Measurements from ENCODE around the gene EID2B. TPM values are rescaled to one million over a fixed set of nuclear protein-coding genes. Genes with fewer than 3 reads are reported as not detected.

The EID2B gene
- total and polyA plus RNA-seq, 2 donors = 5.3 to 6.9 TPM

Other genes starting within 250 kb of the EID2B start
- not detected for gene IFNL1, start 236.4 kb downstream of the EID2B start, total RNA-seq
- gene IFNL1, start 236.4 kb downstream of the EID2B start, polyA plus RNA-seq = not detected
- 0.48 TPM for gene LRFN1, start 212.0 kb downstream of the EID2B start, total RNA-seq
- gene LRFN1, start 212.0 kb downstream of the EID2B start, polyA plus RNA-seq = 1.7 TPM
- gene GMFG, start 196.8 kb downstream of the EID2B start, total RNA-seq = 12.3 TPM
- 34.3 TPM for gene GMFG, start 196.8 kb downstream of the EID2B start, polyA plus RNA-seq
- gene SAMD4B, start 190.4 kb downstream of the EID2B start, total RNA-seq = 37.3 TPM
- 118 TPM for gene SAMD4B, start 190.4 kb downstream of the EID2B start, polyA plus RNA-seq
- gene PAF1, start 141.7 kb downstream of the EID2B start, total RNA-seq = 11.7 TPM
- 52.8 TPM for gene PAF1, start 141.7 kb downstream of the EID2B start, polyA plus RNA-seq
- 14.8 TPM for gene MED29, start 141.5 kb downstream of the EID2B start, total RNA-seq
- 50.0 TPM for gene MED29, start 141.5 kb downstream of the EID2B start, polyA plus RNA-seq
- gene ZFP36, start 126.0 kb downstream of the EID2B start, total RNA-seq = 13.0 TPM
- gene ZFP36, start 126.0 kb downstream of the EID2B start, polyA plus RNA-seq = 759 TPM
- 28.9 TPM for gene PLEKHG2, start 120.2 kb downstream of the EID2B start, total RNA-seq
- gene PLEKHG2, start 120.2 kb downstream of the EID2B start, polyA plus RNA-seq = 30.5 TPM
- 27.7 TPM for gene RPS16, start 96.9 kb downstream of the EID2B start, total RNA-seq
- gene RPS16, start 96.9 kb downstream of the EID2B start, polyA plus RNA-seq = 3,259 TPM
- gene SUPT5H, start 87.3 kb downstream of the EID2B start, total RNA-seq = 24.8 TPM
- 85.8 TPM for gene SUPT5H, start 87.3 kb downstream of the EID2B start, polyA plus RNA-seq
- gene TIMM50, start 52.0 kb downstream of the EID2B start, total RNA-seq = 24.0 TPM
- gene TIMM50, start 52.0 kb downstream of the EID2B start, polyA plus RNA-seq = 52.1 TPM
- not detected for gene DLL3, start 33.9 kb downstream of the EID2B start, total RNA-seq
- gene DLL3, start 33.9 kb downstream of the EID2B start, polyA plus RNA-seq = not detected
- 0.37 TPM for gene SELENOV, start 17.7 kb downstream of the EID2B start, total RNA-seq
- not detected for gene SELENOV, start 17.7 kb downstream of the EID2B start, polyA plus RNA-seq
- 10.9 TPM for gene EID2, start 7.3 kb upstream of the EID2B start, total RNA-seq
- 13.8 TPM for gene EID2, start 7.3 kb upstream of the EID2B start, polyA plus RNA-seq
- not detected for gene LGALS13, start 69.7 kb upstream of the EID2B start, total RNA-seq
- gene LGALS13, start 69.7 kb upstream of the EID2B start, polyA plus RNA-seq = not detected
- not detected for gene LGALS16, start 123.1 kb upstream of the EID2B start, total RNA-seq
- not detected for gene LGALS16, start 123.1 kb upstream of the EID2B start, polyA plus RNA-seq
- not detected for gene LGALS14, start 171.6 kb upstream of the EID2B start, total RNA-seq
- gene LGALS14, start 171.6 kb upstream of the EID2B start, polyA plus RNA-seq = not detected
- 0.90 TPM for gene CLC, start 205.2 kb upstream of the EID2B start, total RNA-seq
- gene CLC, start 205.2 kb upstream of the EID2B start, polyA plus RNA-seq = not detected
- gene LEUTX, start 246.0 kb upstream of the EID2B start, total RNA-seq = not detected
- not detected for gene LEUTX, start 246.0 kb upstream of the EID2B start, polyA plus RNA-seq

All from urinary bladder (tissue), 2 donors.